ENCODE data around the gene RTN4.

The RTN4 gene

GRCh38 chr2:55025082-55025481 lies 25.2 kb downstream of the RTN4 start:
- TF ChIP-seq POLR2AphosphoS5 (IDR thresholded peaks at IDR 0.05; ENCODE audit: low read depth, low read length) (no peak), FOXP2 (optimal IDR thresholded peaks at IDR 0.05; ENCODE audit: borderline replicate concordance, extremely low read depth, extremely low read length, insufficient read depth) (no peak), REST (IDR thresholded peaks at IDR 0.05; ENCODE audit: insufficient read depth in 1 of 2, low read depth in 2 of 2, low read length in 2 of 2) (no peak), SIN3A (IDR thresholded peaks at IDR 0.05; ENCODE audit: borderline replicate concordance, insufficient read depth, low read length) (no peak), TAF1 (IDR thresholded peaks at IDR 0.05; ENCODE audit: borderline replicate concordance, insufficient read depth, low read length) (no peak)

- no peak for TF ChIP-seq SIN3A (IDR thresholded peaks at IDR 0.05; ENCODE audit: borderline replicate concordance, insufficient read depth, low read length)
- TF ChIP-seq TAF1 (IDR thresholded peaks at IDR 0.05; ENCODE audit: borderline replicate concordance, insufficient read depth, low read length) = no peak
- TF ChIP-seq POLR2AphosphoS5 (IDR thresholded peaks at IDR 0.05; ENCODE audit: low read depth, low read length) = no peak
- no peak for TF ChIP-seq FOXP2 (optimal IDR thresholded peaks at IDR 0.05; ENCODE audit: borderline replicate concordance, extremely low read depth, extremely low read length, insufficient read depth)
- TF ChIP-seq REST (IDR thresholded peaks at IDR 0.05; ENCODE audit: insufficient read depth in 1 of 2, low read depth in 2 of 2, low read length in 2 of 2) = no peak
Measured at GRCh38 chr2:55022476-55022875, 27.8 kb downstream of the RTN4 start.

GRCh38 chr2:55019526-55020258 lies 30.6 kb downstream of the RTN4 start:
- TF ChIP-seq TAF1 (IDR thresholded peaks at IDR 0.05; ENCODE audit: borderline replicate concordance, insufficient read depth, low read length) (no peak), REST (IDR thresholded peaks at IDR 0.05; ENCODE audit: insufficient read depth in 1 of 2, low read depth in 2 of 2, low read length in 2 of 2) (no peak), SIN3A (IDR thresholded peaks at IDR 0.05; ENCODE audit: borderline replicate concordance, insufficient read depth, low read length) (no peak), POLR2AphosphoS5 (IDR thresholded peaks at IDR 0.05; ENCODE audit: low read depth, low read length) (no peak), FOXP2 (optimal IDR thresholded peaks at IDR 0.05; ENCODE audit: borderline replicate concordance, extremely low read depth, extremely low read length, insufficient read depth) (no peak)

- TF ChIP-seq SIN3A (IDR thresholded peaks at IDR 0.05; ENCODE audit: borderline replicate concordance, insufficient read depth, low read length) = no peak
- TF ChIP-seq POLR2AphosphoS5 (IDR thresholded peaks at IDR 0.05; ENCODE audit: low read depth, low read length) = no peak
- no peak for TF ChIP-seq FOXP2 (optimal IDR thresholded peaks at IDR 0.05; ENCODE audit: borderline replicate concordance, extremely low read depth, extremely low read length, insufficient read depth)
- no peak for TF ChIP-seq TAF1 (IDR thresholded peaks at IDR 0.05; ENCODE audit: borderline replicate concordance, insufficient read depth, low read length)
- no peak for TF ChIP-seq REST (IDR thresholded peaks at IDR 0.05; ENCODE audit: insufficient read depth in 1 of 2, low read depth in 2 of 2, low read length in 2 of 2)
Measured at GRCh38 chr2:55018619-55019018, 31.6 kb downstream of the RTN4 start.

Measured in PFSK-1 (cell line).